ENCODE data around the gene SGK1.

DNA sequence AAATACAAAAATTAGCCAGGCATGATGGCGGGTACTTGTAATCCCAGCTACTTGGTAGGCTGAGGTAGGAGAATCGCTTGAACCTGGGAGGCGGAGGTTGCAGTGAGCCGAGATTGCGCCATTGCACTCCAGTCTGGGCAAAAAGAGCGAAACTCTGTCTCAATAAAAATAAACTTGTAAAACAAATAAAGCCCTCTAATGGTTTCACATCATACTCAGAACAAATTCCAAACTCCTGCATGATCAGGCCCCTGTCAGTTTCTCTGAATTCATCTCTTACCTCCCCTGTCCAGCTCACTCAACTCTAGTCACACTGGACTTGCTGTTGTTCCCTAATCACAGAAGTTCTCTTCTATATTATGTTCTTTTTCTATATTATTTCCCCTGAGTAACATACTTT is 43.1 kb upstream of the SGK1 start:
- TF ChIP-seq, protein P1, sequence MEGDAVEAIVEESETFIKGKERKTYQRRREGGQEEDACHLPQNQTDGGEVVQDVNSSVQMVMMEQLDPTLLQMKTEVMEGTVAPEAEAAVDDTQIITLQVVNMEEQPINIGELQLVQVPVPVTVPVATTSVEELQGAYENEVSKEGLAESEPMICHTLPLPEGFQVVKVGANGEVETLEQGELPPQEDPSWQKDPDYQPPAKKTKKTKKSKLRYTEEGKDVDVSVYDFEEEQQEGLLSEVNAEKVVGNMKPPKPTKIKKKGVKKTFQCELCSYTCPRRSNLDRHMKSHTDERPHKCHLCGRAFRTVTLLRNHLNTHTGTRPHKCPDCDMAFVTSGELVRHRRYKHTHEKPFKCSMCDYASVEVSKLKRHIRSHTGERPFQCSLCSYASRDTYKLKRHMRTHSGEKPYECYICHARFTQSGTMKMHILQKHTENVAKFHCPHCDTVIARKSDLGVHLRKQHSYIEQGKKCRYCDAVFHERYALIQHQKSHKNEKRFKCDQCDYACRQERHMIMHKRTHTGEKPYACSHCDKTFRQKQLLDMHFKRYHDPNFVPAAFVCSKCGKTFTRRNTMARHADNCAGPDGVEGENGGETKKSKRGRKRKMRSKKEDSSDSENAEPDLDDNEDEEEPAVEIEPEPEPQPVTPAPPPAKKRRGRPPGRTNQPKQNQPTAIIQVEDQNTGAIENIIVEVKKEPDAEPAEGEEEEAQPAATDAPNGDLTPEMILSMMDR (IDR thresholded peaks at IDR 0.05): no peak
- no peak for TF ChIP-seq POLR2A (IDR thresholded peaks at IDR 0.05)
